SK-N-SH (cell line): Measurements from ENCODE around the gene PPP1R12B. TPM values are rescaled to one million over a fixed set of nuclear protein-coding genes. Genes with fewer than 3 reads are reported as not detected.
"Not testable (repeated sequence)": the region's sequence is repeated elsewhere in the genome, so short reads cannot be mapped to it uniquely, and the experiment has no call there.

ENCODE experiments used
- CTCF ChIA-PET: fragments of 300-600, 350-600 bp; formaldehyde crosslinking; extraction: SDS; loops from one replicate; lab custom pipeline; 2021; lab: Yijun Ruan, JAX
- POLR2A ChIA-PET: fragments of 350-600 bp; sonication (Branson Sonifier 250); formaldehyde crosslinking; extraction: SDS; loops from one replicate; lab custom pipeline; 2020; ENCODE audit warnings: antibody characterized with exemption, inconsistent platforms; lab: Yijun Ruan, JAX
- DNase-seq: peaks from one replicate; pipeline ENCODE4 v3.0.0; 2012
- H2AFZ ChIP-seq: fragments of 200-600 bp; sonication (generic); 2 replicates; pipeline ENCODE4 v1.8.1; 2016; ENCODE audit warnings: antibody characterized with exemption, mild to moderate bottlenecking, low read depth
- H3F3A ChIP-seq: fragments of 200-600 bp; sonication (generic); replicated peaks from 2 replicates; pipeline ENCODE3; 2016; ENCODE audit warnings: antibody characterized with exemption, mild to moderate bottlenecking; ENCODE audit not compliant: insufficient read depth
- H3K27ac ChIP-seq, 2 experiments: fragments of 200-500 bp in 1 of 2; fragments of 200-600 bp in 1 of 2; sonication (Bioruptor generic) in 1 of 2; sonication (generic), shearing (Covaris generic) in 1 of 2; 2 replicates each; pipeline versions ENCODE4 v1.5.1 to v1.6.1; 2014 to 2016; ENCODE audit warnings: low read depth in 2 of 2, inconsistent platforms in 1 of 2, low read length in 1 of 2, mild to moderate bottlenecking in 1 of 2, mixed read lengths in 1 of 2
- H3K27me3 ChIP-seq: fragments of 200-600 bp; sonication (generic), shearing (Covaris generic); 2 replicates; pipeline ENCODE4 v1.6.1; 2016; ENCODE audit warnings: mixed run types; ENCODE audit not compliant: insufficient read depth
- H3K36me3 ChIP-seq, 2 experiments: fragments of 200-500 bp in 1 of 2; fragments of 200-600 bp in 1 of 2; sonication (Bioruptor generic) in 1 of 2; sonication (generic) in 1 of 2; replicated peaks in 1 of 2; 2 replicates each; pipeline versions ENCODE3 to v1.5.1; 2014 to 2016; ENCODE audit warnings: low read length in 1 of 2, mild to moderate bottlenecking in 1 of 2; ENCODE audit not compliant: insufficient read depth in 2 of 2, control insufficient read depth in 1 of 2
- H3K4me1 ChIP-seq, 2 experiments: fragments of 200-500 bp in 1 of 2; fragments of 200-600 bp in 1 of 2; sonication (Bioruptor generic) in 1 of 2; sonication (generic), shearing (Covaris generic) in 1 of 2; 2 replicates each; pipeline versions ENCODE4 v1.5.1 to v1.6.1; 2014 to 2016; ENCODE audit warnings: low read depth in 1 of 2, low read length in 1 of 2, mixed run types in 1 of 2; ENCODE audit not compliant: insufficient read depth in 2 of 2, control insufficient read depth in 1 of 2
- H3K4me2 ChIP-seq: fragments of 200-600 bp; sonication (generic), shearing (Covaris generic); 2 replicates; pipeline ENCODE4 v1.6.1; 2017; ENCODE audit warnings: mixed run types
- H3K4me3 ChIP-seq, 2 experiments: fragments of 200-500 bp in 1 of 2; fragments of 200-600 bp in 1 of 2; sonication (Bioruptor generic) in 1 of 2; sonication (generic), shearing (Covaris generic) in 1 of 2; 2 replicates each; pipeline versions ENCODE4 v1.5.1 to v1.8.1; 2014 to 2016; ENCODE audit warnings: low read depth in 2 of 2, inconsistent platforms in 1 of 2, low read length in 1 of 2, mild to moderate bottlenecking in 1 of 2, mixed read lengths in 1 of 2, moderate library complexity in 1 of 2
- H3K79me2 ChIP-seq: fragments of 200-600 bp; sonication (generic); 2 replicates; pipeline ENCODE4 v1.8.1; 2017; ENCODE audit warnings: mild to moderate bottlenecking; ENCODE audit not compliant: insufficient read depth
- H3K9ac ChIP-seq: fragments of 200-600 bp; sonication (generic); 2 replicates; pipeline ENCODE4 v1.6.1; 2017; ENCODE audit warnings: mixed run types
- H3K9me2 ChIP-seq: fragments of 200-600 bp; sonication (generic); 2 replicates; pipeline ENCODE4 v1.6.1; 2017; ENCODE audit warnings: mixed run types
- H3K9me3 ChIP-seq: fragments of 200-600 bp; sonication (generic); 2 replicates; pipeline ENCODE4 v1.6.1; 2017; ENCODE audit warnings: mixed run types, mild to moderate bottlenecking, moderate library complexity
- H4K20me1 ChIP-seq: fragments of 200-600 bp; sonication (generic); 2 replicates; pipeline ENCODE4 v1.6.1; 2017; ENCODE audit warnings: mild to moderate bottlenecking, mixed run types; ENCODE audit not compliant: insufficient read depth
- CHD2 ChIP-seq: fragments of 150-350 bp; IDR thresholded peaks from 2 replicates; pipeline ENCODE4 v1.6.1; 2018; ENCODE audit warnings: low read length; ENCODE audit not compliant: partially characterized antibody
- CTCF ChIP-seq: fragments of 200-600 bp; sonication (generic); IDR thresholded peaks from 2 replicates; pipeline ENCODE4 v1.6.1; 2017; ENCODE audit warnings: antibody characterized with exemption, mild to moderate bottlenecking, moderate library complexity
- ELF1 ChIP-seq: IDR thresholded peaks from 2 replicates; pipeline ENCODE4 v1.4.0; 2012
- EP300 ChIP-seq, 2 experiments: IDR thresholded peaks; 2 replicates each; pipeline versions ENCODE4 v1.4.0 to v1.6.1; 2012; ENCODE audit warnings: borderline replicate concordance in 1 of 2, low read depth in 1 of 2, low read length in 1 of 2
- FOSL2 ChIP-seq: IDR thresholded peaks from 2 replicates; pipeline ENCODE4 v1.4.0; 2012; ENCODE audit warnings: low read depth, mild to moderate bottlenecking, moderate library complexity, borderline replicate concordance
- FOXM1 ChIP-seq: IDR thresholded peaks from 2 replicates; pipeline ENCODE4 v1.4.0; 2012; ENCODE audit warnings: low read depth, mild to moderate bottlenecking
- GABPA ChIP-seq: IDR thresholded peaks from 2 replicates; pipeline ENCODE4 v1.4.0; 2012; ENCODE audit warnings: low read depth, mild to moderate bottlenecking
- JUND ChIP-seq: IDR thresholded peaks from 2 replicates; pipeline ENCODE4 v1.4.0; 2012
- NFIC ChIP-seq: IDR thresholded peaks from 2 replicates; pipeline ENCODE4 v1.4.0; 2012; ENCODE audit warnings: borderline replicate concordance
- NRF1 ChIP-seq: IDR thresholded peaks from 2 replicates; pipeline ENCODE4 v1.6.1; 2012; ENCODE audit warnings: low read depth, mild to moderate bottlenecking, low read length
- PBX3 ChIP-seq: IDR thresholded peaks from 2 replicates; pipeline ENCODE4; 2012
- RAD21 ChIP-seq: IDR thresholded peaks from 2 replicates; pipeline ENCODE4 v1.6.1; 2012; ENCODE audit warnings: mild to moderate bottlenecking, low read length
- RCOR1 ChIP-seq: fragments of 150-350 bp; IDR thresholded peaks from 2 replicates; pipeline ENCODE4 v1.6.1; 2017; ENCODE audit warnings: antibody characterized with exemption, low read length
- RFX5 ChIP-seq: IDR thresholded peaks from 2 replicates; pipeline ENCODE4 v1.6.1; 2012; ENCODE audit warnings: mild to moderate bottlenecking, improper control_type of control experiment, low read length
- SIN3A ChIP-seq: IDR thresholded peaks from 2 replicates; pipeline ENCODE4 v1.6.1; 2012; ENCODE audit warnings: low read depth, mild to moderate bottlenecking, low read length, moderate library complexity, borderline replicate concordance
- SMC3 ChIP-seq: IDR thresholded peaks from 2 replicates; pipeline ENCODE4 v1.6.1; 2012; ENCODE audit warnings: low read depth, low read length, improper control_type of control experiment
- TAF1 ChIP-seq: IDR thresholded peaks from 2 replicates; pipeline ENCODE4 v1.6.1; 2012; ENCODE audit warnings: low read depth, mild to moderate bottlenecking, low read length, moderate library complexity, borderline replicate concordance
- TCF12 ChIP-seq: IDR thresholded peaks from 2 replicates; pipeline ENCODE4 v1.4.0; 2012
- TEAD4 ChIP-seq: IDR thresholded peaks from 2 replicates; pipeline ENCODE4 v1.4.0; 2012; ENCODE audit warnings: mild to moderate bottlenecking, borderline replicate concordance; ENCODE audit not compliant: insufficient read depth
- YY1 ChIP-seq: IDR thresholded peaks from 2 replicates; pipeline ENCODE4 v1.4.0; 2012; ENCODE audit warnings: low read depth, mild to moderate bottlenecking
- WGBS: methylation state at CpG from one replicate; pipeline ENCODE4 v1.1.6; 2017; ENCODE audit warnings: low lambda C conversion rate; 5-methylcytosine and 5-hydroxymethylcytosine counted together
- polyA plus RNA-seq, 3 experiments: library from polyadenylated mRNA; depleted of rRNA; stranded (reverse); fragments of >200 nt; gene quantifications; 2 replicates each; pipeline ENCODE4 v1.2.3, GENCODE V29; 2012
- TF ChIP-seq, protein P1 (sequence below): IDR thresholded peaks from 2 replicates; pipeline ENCODE4 v1.4.0; 2012; ENCODE audit warnings: low read depth
- TF ChIP-seq, protein P2 (sequence below): fragments of 150-350 bp; IDR thresholded peaks from 2 replicates; pipeline ENCODE4 v1.6.1; 2017; ENCODE audit warnings: antibody characterized with exemption, low read length, low read depth, borderline replicate concordance

The PPP1R12B gene
- polyA plus RNA-seq, 1 of the 3 experiments (the other 2 are of a cell fraction): 2.8 TPM

DNA sequence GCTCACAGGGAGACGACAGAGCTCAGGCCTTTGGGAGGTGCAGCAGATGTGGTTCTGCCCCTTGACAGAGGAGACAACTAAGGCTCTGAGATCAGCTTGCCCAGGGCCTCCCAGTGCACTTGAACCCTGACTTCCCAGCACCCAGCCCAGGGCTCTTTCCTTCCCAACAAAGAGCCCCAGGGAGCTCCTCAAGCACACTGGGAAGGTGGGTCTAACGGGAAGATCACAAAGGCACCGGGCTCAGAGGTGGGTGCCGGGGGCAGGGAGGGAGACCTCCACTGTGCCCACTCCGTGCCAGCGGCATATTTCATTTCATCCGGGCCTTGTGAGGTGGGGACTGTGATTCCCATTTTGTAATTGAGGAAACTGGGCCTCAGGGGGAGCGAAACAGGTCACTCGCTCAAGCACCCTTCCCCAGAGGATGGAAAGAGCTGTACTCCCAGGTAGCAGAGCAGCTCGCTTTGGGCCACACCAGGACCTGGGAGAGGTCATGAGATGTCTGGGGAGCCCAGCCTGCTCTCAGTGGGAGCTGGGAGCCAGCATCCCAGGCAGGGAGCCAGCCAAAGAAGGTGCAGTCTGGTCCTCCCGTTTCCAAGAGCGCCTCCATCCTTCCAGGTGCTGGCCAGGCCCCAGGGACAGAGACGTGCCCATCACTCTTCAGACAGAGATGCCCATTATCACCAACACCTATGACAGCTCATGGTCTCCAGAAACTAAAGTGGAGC is 279.5 kb downstream of the PPP1R12B start (continued):
- TF ChIP-seq CTCF: no peak
- TF ChIP-seq, protein P1, sequence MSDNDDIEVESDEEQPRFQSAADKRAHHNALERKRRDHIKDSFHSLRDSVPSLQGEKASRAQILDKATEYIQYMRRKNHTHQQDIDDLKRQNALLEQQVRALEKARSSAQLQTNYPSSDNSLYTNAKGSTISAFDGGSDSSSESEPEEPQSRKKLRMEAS: no peak
- no peak for TF ChIP-seq CHD2
- TF ChIP-seq SIN3A: no peak
- TF ChIP-seq YY1: no peak
- TF ChIP-seq, protein P2, sequence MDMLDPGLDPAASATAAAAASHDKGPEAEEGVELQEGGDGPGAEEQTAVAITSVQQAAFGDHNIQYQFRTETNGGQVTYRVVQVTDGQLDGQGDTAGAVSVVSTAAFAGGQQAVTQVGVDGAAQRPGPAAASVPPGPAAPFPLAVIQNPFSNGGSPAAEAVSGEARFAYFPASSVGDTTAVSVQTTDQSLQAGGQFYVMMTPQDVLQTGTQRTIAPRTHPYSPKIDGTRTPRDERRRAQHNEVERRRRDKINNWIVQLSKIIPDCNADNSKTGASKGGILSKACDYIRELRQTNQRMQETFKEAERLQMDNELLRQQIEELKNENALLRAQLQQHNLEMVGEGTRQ: no peak

- no peak overlapping the region for H3K9ac ChIP-seq
- H2AFZ ChIP-seq: no peak overlapping the region
- no peaks in the 10 kb centered on the region for H3K79me2 ChIP-seq
- no peaks in the 10 kb centered on the region for H3K9me3 ChIP-seq
- H3K27ac ChIP-seq: no peak overlapping the region
- DNase-seq: no peak
- no peaks in the 10 kb centered on the region for H4K20me1 ChIP-seq
- ChIA-PET CTCF (interaction anchor here (1.2 to 2.2 kb wide), 3 partner anchors 28 to 164 kb away, joined by 3 to 7 read pairs (median 7); no protein-coding TSS in a partner anchor), POLR2A (no interaction called here)
- no peaks in the 10 kb centered on the region for H3K36me3 ChIP-seq
- TF ChIP-seq TCF12 (no peak), FOXM1 (no peak), EP300 (IDR thresholded peaks at IDR 0.05; ENCODE audit: borderline replicate concordance in 1 of 2, low read depth in 1 of 2, low read length in 1 of 2) (no peak), NFIC (no peak), SIN3A (no peak), SMC3 (no peak), TAF1 (no peak), TEAD4 (no peak), JUND (no peak), NRF1 (no peak), FOSL2 (no peak), PBX3 (no peak), ELF1 (no peak), RAD21 (no peak), GABPA (no peak), RFX5 (no peak), RCOR1 (no peak)
- TF ChIP-seq, protein P2: no peak
- TF ChIP-seq, protein P1: no peak
- no peaks in the 10 kb centered on the region; the same call in 1 of the 2 replicates for H3K27me3 ChIP-seq
- no peak overlapping the region for H3K4me3 ChIP-seq
- no peak overlapping the region for H3K4me2 ChIP-seq
- H3K9me2 ChIP-seq: no peaks in the 10 kb centered on the region
- no peaks in the 10 kb centered on the region; a peak in 1 of 4 replicates for H3K4me1 ChIP-seq
- 83% methylated on average over 4 of the region's 7 CpGs for WGBS
- no peaks in the 10 kb centered on the region for H3F3A ChIP-seq
Observed at GRCh38 chr1:202628646-202629215, 280.2 kb downstream of the PPP1R12B start.

- H3K79me2 ChIP-seq, H3K9me3 ChIP-seq, H3K4me2 ChIP-seq, POLR2A ChIA-PET, H2AFZ ChIP-seq, DNase-seq, H3F3A ChIP-seq, H3K4me1 ChIP-seq, H3K9me2 ChIP-seq, H3K27ac ChIP-seq, H3K27me3 ChIP-seq, H3K9ac ChIP-seq, H4K20me1 ChIP-seq, H3K36me3 ChIP-seq, H3K4me3 ChIP-seq: not testable (repeated sequence)
- CTCF ChIA-PET: interaction anchor here (1.2 to 2.2 kb wide), 3 partner anchors 29 to 128 kb away, joined by 3 to 7 read pairs (median 4); no protein-coding TSS in a partner anchor
- WGBS: 56% methylated on average over 2 of the region's 2 CpGs
Observed at GRCh38 chr1:202629257-202629811, 280.8 kb downstream of the PPP1R12B start.
